HEK293 (cell line): ENCODE data around the gene MAP3K12.

Experiments
- CTCF ChIA-PET: fragments of 350-600 bp; formaldehyde crosslinking; extraction: SDS; loops from one replicate; lab custom pipeline; 2021; ENCODE audit warnings: antibody characterized with exemption; lab: Yijun Ruan, JAX
- POLR2A ChIA-PET: fragments of 300-600 bp; formaldehyde crosslinking; extraction: SDS; loops from one replicate; lab custom pipeline; 2020; ENCODE audit warnings: antibody characterized with exemption, inconsistent platforms; lab: Yijun Ruan, JAX
- H3K27ac ChIP-seq: fragments of 200-500 bp; sonication (Bioruptor generic); 2 replicates; pipeline ENCODE4 v1.5.1; 2014; ENCODE audit warnings: low read depth, low read length, control low read depth, inconsistent platforms; ENCODE audit errors: extremely low read depth
- H3K36me3 ChIP-seq, 2 experiments: fragments of 200-500 bp in 1 of 2; sonication (Bioruptor generic) in 1 of 2; 1 replicate in 1 of 2; 2 replicates in 1 of 2; pipeline ENCODE4 v1.5.1; 2014 to 2017; ENCODE audit warnings: inconsistent platforms in 2 of 2, low read length in 2 of 2; ENCODE audit not compliant: control insufficient read depth in 2 of 2, insufficient read depth in 1 of 2
- H3K4me1 ChIP-seq: fragments of 200-500 bp; sonication (Bioruptor generic); 2 replicates; pipeline ENCODE4 v1.5.1; 2014; ENCODE audit warnings: mild to moderate bottlenecking, low read length, inconsistent platforms; ENCODE audit not compliant: control insufficient read depth, insufficient read depth
- H3K4me3 ChIP-seq: 2 replicates; pipeline ENCODE4 v1.5.1; 2011; ENCODE audit warnings: low read depth, mild to moderate bottlenecking, control low read depth, low read length, moderate library complexity
- H3K9me3 ChIP-seq: fragments of 200-500 bp; sonication (Bioruptor generic); 2 replicates; pipeline ENCODE4 v1.5.1; 2014; ENCODE audit warnings: low read depth, low read length, inconsistent platforms; ENCODE audit not compliant: control insufficient read depth, insufficient read depth
- CTCF ChIP-seq: fragments of 450-650 bp; formaldehyde crosslinking; IDR thresholded peaks from 2 replicates; pipeline ENCODE4 v1.5.1; 2016; ENCODE audit warnings: missing biosample characterization, missing genetic modification characterization
- KLF8 ChIP-seq: fragments of 450-650 bp; formaldehyde crosslinking; IDR thresholded peaks from 2 replicates; pipeline ENCODE4 v1.5.1; 2016; ENCODE audit warnings: missing biosample characterization, missing genetic modification characterization
- ZBTB17 ChIP-seq: fragments of 450-650 bp; formaldehyde crosslinking; IDR thresholded peaks from 2 replicates; pipeline ENCODE4 v1.5.1; 2016; ENCODE audit warnings: missing biosample characterization, missing genetic modification characterization
- ZFP37 ChIP-seq: fragments of 450-650 bp; formaldehyde crosslinking; IDR thresholded peaks from 2 replicates; pipeline ENCODE4 v1.5.1; 2016; ENCODE audit warnings: missing biosample characterization, missing genetic modification characterization
- ZNF132 ChIP-seq: fragments of 450-650 bp; formaldehyde crosslinking; IDR thresholded peaks from 2 replicates; pipeline ENCODE4 v1.5.1; 2017; ENCODE audit warnings: missing biosample characterization, missing genetic modification characterization, borderline replicate concordance
- ZNF2 ChIP-seq: fragments of 450-650 bp; formaldehyde crosslinking; IDR thresholded peaks from 2 replicates; pipeline ENCODE4 v1.5.1; 2016; ENCODE audit warnings: missing biosample characterization, missing genetic modification characterization
- ZNF211 ChIP-seq: fragments of 450-650 bp; formaldehyde crosslinking; IDR thresholded peaks from 2 replicates; pipeline ENCODE4 v1.5.1; 2016; ENCODE audit warnings: low read depth, missing biosample characterization, missing genetic modification characterization
- ZNF223 ChIP-seq: fragments of 450-650 bp; formaldehyde crosslinking; IDR thresholded peaks from 2 replicates; pipeline ENCODE4 v1.5.1; 2016; ENCODE audit warnings: missing biosample characterization, missing genetic modification characterization
- ZNF24 ChIP-seq: fragments of 450-650 bp; formaldehyde crosslinking; IDR thresholded peaks from 2 replicates; pipeline ENCODE4 v1.5.1; 2016; ENCODE audit warnings: missing biosample characterization, missing genetic modification characterization
- ZNF26 ChIP-seq: fragments of 450-650 bp; formaldehyde crosslinking; IDR thresholded peaks from 2 replicates; pipeline ENCODE4 v1.5.1; 2016; ENCODE audit warnings: missing biosample characterization, missing genetic modification characterization
- ZNF266 ChIP-seq: fragments of 450-650 bp; formaldehyde crosslinking; IDR thresholded peaks from 2 replicates; pipeline ENCODE4 v1.5.1; 2016; ENCODE audit warnings: missing biosample characterization, missing genetic modification characterization, low read depth
- ZNF391 ChIP-seq: fragments of 450-650 bp; formaldehyde crosslinking; IDR thresholded peaks from 2 replicates; pipeline ENCODE4 v1.5.1; 2016; ENCODE audit warnings: low read depth, missing biosample characterization, missing genetic modification characterization, borderline replicate concordance
- ZNF510 ChIP-seq: fragments of 450-650 bp; formaldehyde crosslinking; IDR thresholded peaks from 2 replicates; pipeline ENCODE4 v1.5.1; 2018; ENCODE audit warnings: mild to moderate bottlenecking, missing genetic modification characterization, missing biosample characterization; ENCODE audit not compliant: insufficient replicate concordance
- ZNF530 ChIP-seq: fragments of 450-650 bp; formaldehyde crosslinking; IDR thresholded peaks from 2 replicates; pipeline ENCODE4 v1.5.1; 2016; ENCODE audit warnings: low read depth, missing biosample characterization, missing genetic modification characterization
- ZNF544 ChIP-seq: fragments of 450-650 bp; formaldehyde crosslinking; IDR thresholded peaks from 2 replicates; pipeline ENCODE4 v1.5.0; 2017; ENCODE audit warnings: missing biosample characterization, missing genetic modification characterization
- ZNF610 ChIP-seq: fragments of 450-650 bp; formaldehyde crosslinking; IDR thresholded peaks from 2 replicates; pipeline ENCODE4 v1.5.1; 2016; ENCODE audit warnings: missing biosample characterization, missing genetic modification characterization, borderline replicate concordance
- ZNF654 ChIP-seq: fragments of 450-650 bp; formaldehyde crosslinking; IDR thresholded peaks from 2 replicates; pipeline ENCODE4 v1.5.1; 2016; ENCODE audit warnings: low read depth, missing biosample characterization, missing genetic modification characterization
- ZNF843 ChIP-seq: fragments of 450-650 bp; formaldehyde crosslinking; IDR thresholded peaks from 2 replicates; pipeline ENCODE4 v1.5.1; 2016; ENCODE audit warnings: missing biosample characterization, missing genetic modification characterization
- ZSCAN30 ChIP-seq: fragments of 450-650 bp; IDR thresholded peaks from 2 replicates; pipeline ENCODE4 v1.5.1; 2018; ENCODE audit warnings: missing biosample characterization, mild to moderate bottlenecking, missing genetic modification characterization, moderate library complexity
- TF ChIP-seq, protein P1 (sequence below): fragments of 450-650 bp; formaldehyde crosslinking; IDR thresholded peaks from 2 replicates; pipeline ENCODE4 v1.5.1; 2016; ENCODE audit warnings: missing biosample characterization, missing genetic modification characterization, borderline replicate concordance
- TF ChIP-seq, protein P2 (sequence below): fragments of 450-650 bp; formaldehyde crosslinking; IDR thresholded peaks from 2 replicates; pipeline ENCODE4 v1.5.1; 2016; ENCODE audit warnings: missing biosample characterization, missing genetic modification characterization
- TF ChIP-seq, protein P3 (sequence below): fragments of 450-650 bp; formaldehyde crosslinking; IDR thresholded peaks from 2 replicates; pipeline ENCODE4 v1.5.1; 2017; ENCODE audit warnings: missing biosample characterization, missing genetic modification characterization

MAP3K12 gene

DNA sequence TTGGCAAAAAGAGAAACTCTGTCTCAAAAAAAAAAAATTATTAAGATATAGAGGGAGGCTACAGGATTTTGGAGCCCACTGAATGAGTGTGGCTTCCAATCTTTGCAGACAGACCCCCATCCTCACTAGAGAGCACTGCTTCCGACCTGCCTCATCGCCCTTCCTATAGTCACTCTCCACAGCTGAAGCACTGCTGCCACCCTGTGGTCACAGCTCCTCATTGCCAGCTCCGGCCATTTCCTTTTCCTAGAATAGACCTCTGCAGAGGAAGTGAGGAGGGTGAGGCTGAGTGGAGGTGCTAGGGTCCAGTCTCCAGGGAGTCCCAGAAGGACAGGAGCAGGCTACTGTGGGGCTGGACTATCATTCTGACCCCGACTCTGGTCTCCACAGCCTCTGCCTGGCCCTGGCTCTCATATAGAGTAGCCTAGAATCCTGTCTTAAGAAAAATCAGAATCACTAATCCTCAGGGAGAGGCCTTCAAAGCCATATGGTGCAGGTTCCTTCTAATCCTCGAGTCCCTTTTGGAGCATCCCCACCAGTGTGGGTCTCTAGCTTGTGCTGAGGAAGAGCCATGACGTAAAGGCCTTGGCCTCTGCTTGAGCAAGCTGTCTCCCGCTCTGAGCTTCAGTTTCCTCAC, 9.4 kb upstream of the MAP3K12 start:
- CTCF ChIA-PET, result interaction anchor here (0.5 to 5.4 kb wide), 29 partner anchors 8 to 469 kb away, joined by 3 to 63 read pairs (median 4); partner anchors contain the start of genes AAAS, MAP3K12, MYG1 and TARBP2
- H3K9me3 ChIP-seq, result no peaks in the 10 kb centered on the region
- POLR2A ChIA-PET, result interaction anchor here (0.6 to 2.9 kb wide), 8 partner anchors 8 to 545 kb away, joined by 3 to 20 read pairs (median 4); partner anchors contain the start of genes AAAS, ATP5MC2, HOXC4 and TARBP2
- TF ChIP-seq, protein P1, sequence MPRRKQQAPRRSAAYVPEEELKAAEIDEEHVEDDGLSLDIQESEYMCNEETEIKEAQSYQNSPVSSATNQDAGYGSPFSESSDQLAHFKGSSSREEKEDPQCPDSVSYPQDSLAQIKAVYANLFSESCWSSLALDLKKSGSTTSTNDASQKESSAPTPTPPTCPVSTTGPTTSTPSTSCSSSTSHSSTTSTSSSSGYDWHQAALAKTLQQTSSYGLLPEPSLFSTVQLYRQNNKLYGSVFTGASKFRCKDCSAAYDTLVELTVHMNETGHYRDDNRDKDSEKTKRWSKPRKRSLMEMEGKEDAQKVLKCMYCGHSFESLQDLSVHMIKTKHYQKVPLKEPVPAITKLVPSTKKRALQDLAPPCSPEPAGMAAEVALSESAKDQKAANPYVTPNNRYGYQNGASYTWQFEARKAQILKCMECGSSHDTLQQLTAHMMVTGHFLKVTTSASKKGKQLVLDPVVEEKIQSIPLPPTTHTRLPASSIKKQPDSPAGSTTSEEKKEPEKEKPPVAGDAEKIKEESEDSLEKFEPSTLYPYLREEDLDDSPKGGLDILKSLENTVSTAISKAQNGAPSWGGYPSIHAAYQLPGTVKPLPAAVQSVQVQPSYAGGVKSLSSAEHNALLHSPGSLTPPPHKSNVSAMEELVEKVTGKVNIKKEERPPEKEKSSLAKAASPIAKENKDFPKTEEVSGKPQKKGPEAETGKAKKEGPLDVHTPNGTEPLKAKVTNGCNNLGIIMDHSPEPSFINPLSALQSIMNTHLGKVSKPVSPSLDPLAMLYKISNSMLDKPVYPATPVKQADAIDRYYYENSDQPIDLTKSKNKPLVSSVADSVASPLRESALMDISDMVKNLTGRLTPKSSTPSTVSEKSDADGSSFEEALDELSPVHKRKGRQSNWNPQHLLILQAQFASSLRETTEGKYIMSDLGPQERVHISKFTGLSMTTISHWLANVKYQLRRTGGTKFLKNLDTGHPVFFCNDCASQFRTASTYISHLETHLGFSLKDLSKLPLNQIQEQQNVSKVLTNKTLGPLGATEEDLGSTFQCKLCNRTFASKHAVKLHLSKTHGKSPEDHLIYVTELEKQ (tag by site-specific recombination), result no peak
- TF ChIP-seq ZSCAN30 (tag by site-specific recombination) (0 out of 2 replicates have a peak, but pooled peaks have one; percentile 30), ZNF266 (tag by site-specific recombination) (no peak), ZNF211 (tag by site-specific recombination) (no peak), ZFP37 (tag by site-specific recombination) (0 out of 2 replicates have a peak, but pooled peaks have one; percentile 23), ZNF510 (no peak), ZBTB17 (tag by site-specific recombination) (0 out of 2 replicates have a peak, but pooled peaks have one; percentile 13), ZNF223 (tag by site-specific recombination) (no peak), ZNF610 (tag by site-specific recombination) (no peak), ZNF26 (tag by site-specific recombination) (no peak), ZNF132 (no peak), ZNF2 (peak; percentile 81), ZNF24 (tag by site-specific recombination) (no peak), ZNF391 (tag by site-specific recombination) (0 out of 2 replicates have a peak, but pooled peaks have one; percentile 32), KLF8 (tag by site-specific recombination) (0 out of 2 replicates have a peak, but pooled peaks have one; percentile 25), ZNF544 (no peak), ZNF530 (tag by site-specific recombination) (no peak), CTCF (peak; percentile 91), ZNF843 (tag by site-specific recombination) (no peak), ZNF654 (peak; percentile 98)
- TF ChIP-seq, protein P2, sequence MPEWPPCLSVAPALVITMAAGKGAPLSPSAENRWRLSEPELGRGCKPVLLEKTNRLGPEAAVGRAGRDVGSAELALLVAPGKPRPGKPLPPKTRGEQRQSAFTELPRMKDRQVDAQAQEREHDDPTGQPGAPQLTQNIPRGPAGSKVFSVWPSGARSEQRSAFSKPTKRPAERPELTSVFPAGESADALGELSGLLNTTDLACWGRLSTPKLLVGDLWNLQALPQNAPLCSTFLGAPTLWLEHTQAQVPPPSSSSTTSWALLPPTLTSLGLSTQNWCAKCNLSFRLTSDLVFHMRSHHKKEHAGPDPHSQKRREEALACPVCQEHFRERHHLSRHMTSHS (tag by site-specific recombination), result no peak
- TF ChIP-seq, protein P3, sequence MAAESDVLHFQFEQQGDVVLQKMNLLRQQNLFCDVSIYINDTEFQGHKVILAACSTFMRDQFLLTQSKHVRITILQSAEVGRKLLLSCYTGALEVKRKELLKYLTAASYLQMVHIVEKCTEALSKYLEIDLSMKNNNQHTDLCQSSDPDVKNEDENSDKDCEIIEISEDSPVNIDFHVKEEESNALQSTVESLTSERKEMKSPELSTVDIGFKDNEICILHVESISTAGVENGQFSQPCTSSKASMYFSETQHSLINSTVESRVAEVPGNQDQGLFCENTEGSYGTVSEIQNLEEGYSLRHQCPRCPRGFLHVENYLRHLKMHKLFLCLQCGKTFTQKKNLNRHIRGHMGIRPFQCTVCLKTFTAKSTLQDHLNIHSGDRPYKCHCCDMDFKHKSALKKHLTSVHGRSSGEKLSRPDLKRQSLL (tag by site-specific recombination), result no peak
- no peaks in the 10 kb centered on the region for H3K4me1 ChIP-seq
- no peak overlapping the region for H3K27ac ChIP-seq
- H3K36me3 ChIP-seq, result peaks cover 0 to 70% of the 10 kb centered on the region in 2 experiments; a peak in 1 of 3 replicates
- H3K4me3 ChIP-seq, result no peak overlapping the region
